Activated naive CD4-positive, alpha-beta T cell (primary cell): ENCODE measurements around the gene MC4R.

Source experiments
- DNase-seq, 4 experiments: peaks; one replicate each; lab custom pipeline; 2025; lab: John Stamatoyannopoulos, UW

Gene MC4R

GRCh38 chr18:60327880-60328279, 44.7 kb downstream of the MC4R start:
- no peak for DNase-seq

GRCh38 chr18:60322591-60322990, 50.0 kb downstream of the MC4R start:
- no peak for DNase-seq
